Spleen (tissue), 11 donors: ENCODE measurements around the gene RGL1. TPM values are rescaled to one million over a fixed set of nuclear protein-coding genes. Genes with fewer than 3 reads are reported as not detected.
"Not testable (repeated sequence)": the region's sequence is repeated elsewhere in the genome, so short reads cannot be mapped to it uniquely, and the experiment has no call there.

Experiments used
- DNase-seq: peaks from one replicate; pipeline ENCODE4 v3.0.0-alpha.2; 2020
- H3K27ac ChIP-seq, 8 donors: fragments of 200-600 bp; sonication (generic) in 7 of 8; 1 replicate in 4 of 8; 2 replicates in 4 of 8; pipeline versions ENCODE4 v1.5.0 to v1.8.0; 2016 to 2021; ENCODE audit warnings: inconsistent platforms in 4 of 8, mild to moderate bottlenecking in 4 of 8, moderate library complexity in 1 of 8
- H3K27me3 ChIP-seq, 7 donors: fragments of 200-600 bp; sonication (generic) in 6 of 7; replicated peaks in 1 of 7; 1 replicate in 4 of 7; 2 replicates in 3 of 7; pipeline versions ENCODE4 v1.5.0 to v1.8.0; 2016 to 2021; ENCODE audit warnings: inconsistent platforms in 3 of 7, mild to moderate bottlenecking in 1 of 7
- H3K36me3 ChIP-seq, 6 donors: fragments of 200-600 bp; sonication (generic) in 5 of 6; 1 replicate in 4 of 6; 2 replicates in 2 of 6; pipeline versions ENCODE4 v1.5.0 to v1.8.0; 2016 to 2021; ENCODE audit warnings: inconsistent platforms in 2 of 6
- H3K4me1 ChIP-seq, 6 donors: fragments of 200-600 bp; sonication (generic) in 5 of 6; 1 replicate in 3 of 6; 2 replicates in 3 of 6; pipeline versions ENCODE4 v1.5.0 to v1.8.0; 2016 to 2021; ENCODE audit warnings: inconsistent platforms in 3 of 6
- H3K4me3 ChIP-seq, 8 donors: fragments of 200-600 bp; sonication (generic) in 7 of 8; 1 replicate in 4 of 8; 2 replicates in 4 of 8; pipeline versions ENCODE4 v1.5.0 to v1.8.0; 2016 to 2021; ENCODE audit warnings: inconsistent platforms in 4 of 8, mild to moderate bottlenecking in 4 of 8, moderate library complexity in 2 of 8
- H3K9me3 ChIP-seq, 8 donors: fragments of 200-600 bp; sonication (generic) in 7 of 8; 1 replicate in 4 of 8; 2 replicates in 4 of 8; pipeline versions ENCODE4 v1.5.0 to v1.8.0; 2016 to 2021; ENCODE audit warnings: inconsistent platforms in 4 of 8
- POLR2A ChIP-seq, 3 donors: fragments of 450-650 bp; IDR thresholded peaks; one replicate each; pipeline ENCODE4 v1.5.1; 2017; ENCODE audit warnings: antibody characterized with exemption in 3 of 3, mild to moderate bottlenecking in 1 of 3
- POLR2AphosphoS5 ChIP-seq, 3 donors: sonication (generic); formaldehyde crosslinking; IDR thresholded peaks; one replicate each; pipeline ENCODE4 v1.5.1; 2017; ENCODE audit warnings: antibody characterized with exemption in 3 of 3
- WGBS, 5 donors: extraction: QIAGEN DNeasy Blood & Tissue Kit in 3 of 5; methylation state at CpG; one replicate each; pipeline versions ENCODE4 v1.1.5 to v1.1.7; 2013 to 2018; 5-methylcytosine and 5-hydroxymethylcytosine counted together
- intact Hi-C: fragments of 100-400 bp; cut with DNase I; formaldehyde crosslinking; loops from one replicate; pipeline ENCODE4 v1.15.0; 2023; ENCODE audit warnings: low total_unique reads
- polyA plus RNA-seq, 3 donors: library from polyadenylated mRNA; stranded (reverse); fragments of 200-250 nt; gene quantifications; one replicate each; pipeline ENCODE4 v1.2.1, GENCODE V29; 2013
- total RNA-seq, 7 donors: library from RNA; depleted of rRNA in 3 of 7; stranded (reverse); fragments of >200 nt in 3 of 7; fragmentation: NEBNext Ultra II Directional in 4 of 7; extraction: Animal tissue kit (Norgen Biotek cat#: 25700) in 4 of 7; gene quantifications; one replicate each; pipeline versions ENCODE4 v1.1.0 to v1.2.1, GENCODE V29; 2016 to 2021
- TF ChIP-seq, protein P1 (sequence below), 11 experiments: fragments of 200-600 bp in 7 of 11; fragments of 450-650 bp in 4 of 11; sonication (generic) in 4 of 11; IDR thresholded peaks in 8 of 11; conservative IDR thresholded peaks in 3 of 11; 1 replicate in 7 of 11; 2 replicates in 4 of 11; pipeline versions ENCODE4 v1.4.0 to v1.8.0; 2016 to 2021; ENCODE audit warnings: antibody characterized with exemption in 11 of 11, inconsistent platforms in 4 of 11, mild to moderate bottlenecking in 1 of 11
- donor health status: healthy with polysubstance abuse.
- donor health status: DM: no; HTN: no; CAD: no; lungs with moderate emphysema.
- donor health status: DM: no; HTN: no; CAD: no.
- donor health status: Bipolar disorder and iron deficiency.
- donor health status: healthy.
- donor health status: DM: no; HTN: no; CAD: no.
- donor health status: DM: yes; HTN: yes; CAD: no.

Gene RGL1
- total and polyA plus RNA-seq, 10 donors, result 14.3 to 126 (median 71.4) TPM

GRCh38 chr1:183758913-183759312 lies 46.0 kb upstream of the RGL1 start:
- 65 to 87% (median 80%) methylated on average over 3 of the region's 3 CpGs for whole genome bisulfite sequencing, 5 donors
- Histone ChIP-seq H3K27ac (no peak overlapping the region), H3K4me1 (no peaks in the 10 kb centered on the region), H3K27me3 (no peaks in the 10 kb centered on the region), H3K36me3 (no peaks in the 10 kb centered on the region), H3K9me3 (peaks cover 2 to 20% (median 14%) of the 10 kb centered on the region in 8 donors), H3K4me3 (no peak overlapping the region)
- TF ChIP-seq POLR2A (IDR thresholded peaks at IDR 0.05) (no peak), POLR2AphosphoS5 (IDR thresholded peaks at IDR 0.05) (no peak)
- TF ChIP-seq, protein P1, sequence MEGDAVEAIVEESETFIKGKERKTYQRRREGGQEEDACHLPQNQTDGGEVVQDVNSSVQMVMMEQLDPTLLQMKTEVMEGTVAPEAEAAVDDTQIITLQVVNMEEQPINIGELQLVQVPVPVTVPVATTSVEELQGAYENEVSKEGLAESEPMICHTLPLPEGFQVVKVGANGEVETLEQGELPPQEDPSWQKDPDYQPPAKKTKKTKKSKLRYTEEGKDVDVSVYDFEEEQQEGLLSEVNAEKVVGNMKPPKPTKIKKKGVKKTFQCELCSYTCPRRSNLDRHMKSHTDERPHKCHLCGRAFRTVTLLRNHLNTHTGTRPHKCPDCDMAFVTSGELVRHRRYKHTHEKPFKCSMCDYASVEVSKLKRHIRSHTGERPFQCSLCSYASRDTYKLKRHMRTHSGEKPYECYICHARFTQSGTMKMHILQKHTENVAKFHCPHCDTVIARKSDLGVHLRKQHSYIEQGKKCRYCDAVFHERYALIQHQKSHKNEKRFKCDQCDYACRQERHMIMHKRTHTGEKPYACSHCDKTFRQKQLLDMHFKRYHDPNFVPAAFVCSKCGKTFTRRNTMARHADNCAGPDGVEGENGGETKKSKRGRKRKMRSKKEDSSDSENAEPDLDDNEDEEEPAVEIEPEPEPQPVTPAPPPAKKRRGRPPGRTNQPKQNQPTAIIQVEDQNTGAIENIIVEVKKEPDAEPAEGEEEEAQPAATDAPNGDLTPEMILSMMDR (IDR thresholded peaks at IDR 0.05 in 8 of 11, conservative IDR thresholded peaks at IDR 0.05 in 3 of 11), result no peak
- intact Hi-C loops, result no loop called here
- no peak for DNase-seq

GRCh38 chr1:183760661-183761060 lies 44.3 kb upstream of the RGL1 start:
- 76 to 89% (median 84%) methylated on average over 2 of the region's 2 CpGs for WGBS, 5 donors
- intact Hi-C loops, result no loop called here
- no peaks in the 10 kb centered on the region for H3K27me3 ChIP-seq
- peaks cover 3 to 38% (median 32%) of the 10 kb centered on the region in 8 donors for H3K9me3 ChIP-seq
- no peak for DNase-seq
- H3K4me1 ChIP-seq, result no peaks in the 10 kb centered on the region
- H3K4me3 ChIP-seq, result no peak overlapping the region
- no peak overlapping the region for H3K27ac ChIP-seq
- no peaks in the 10 kb centered on the region for H3K36me3 ChIP-seq
- TF ChIP-seq, protein P1 (IDR thresholded peaks at IDR 0.05 in 8 of 11, conservative IDR thresholded peaks at IDR 0.05 in 3 of 11), result no peak
- TF ChIP-seq POLR2AphosphoS5 (IDR thresholded peaks at IDR 0.05) (no peak), POLR2A (IDR thresholded peaks at IDR 0.05) (no peak)

DNA sequence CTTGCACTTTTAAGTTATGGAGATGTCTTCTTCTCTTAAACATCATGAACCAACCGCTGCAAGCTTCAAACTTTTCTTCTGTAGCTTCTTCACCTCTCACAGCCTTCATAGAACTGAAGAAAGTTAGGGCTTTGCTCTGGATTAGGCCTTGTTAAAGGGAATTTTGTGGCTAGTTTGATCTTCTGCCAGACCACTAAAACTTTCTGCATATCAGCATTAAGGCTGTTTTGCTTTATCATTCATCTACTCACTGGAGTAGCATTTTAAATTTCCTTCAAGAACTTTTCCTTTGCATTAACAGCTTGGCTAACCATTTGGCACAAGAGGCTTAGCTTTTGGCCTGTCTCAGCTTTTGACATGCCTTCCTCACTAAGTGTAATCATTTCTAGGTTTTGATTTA lies 43.0 kb upstream of the RGL1 start:
- 72 to 100% (median 89%) methylated on average over 1 of the region's 1 CpG for WGBS, 5 donors
- H3K9me3 ChIP-seq, result peaks cover 3 to 39% (median 33%) of the 10 kb centered on the region in 8 donors

GRCh38 chr1:183762856-183763255 lies 42.1 kb upstream of the RGL1 start:
- H3K4me1 ChIP-seq, intact Hi-C loops, H3K27me3 ChIP-seq, H3K4me3 ChIP-seq, H3K27ac ChIP-seq, H3K36me3 ChIP-seq, DNase-seq: not testable (repeated sequence)
- peaks cover 3 to 39% (median 33%) of the 10 kb centered on the region in 8 donors for H3K9me3 ChIP-seq

More for the DNA sequence above, 43.0 kb upstream of the RGL1 start:
- intact Hi-C loops, result no loop called here
- DNase-seq, result no peak
- H3K27ac ChIP-seq, result no peak overlapping the region
- TF ChIP-seq POLR2A (IDR thresholded peaks at IDR 0.05) (no peak), POLR2AphosphoS5 (IDR thresholded peaks at IDR 0.05) (no peak)
- TF ChIP-seq, protein P1 (IDR thresholded peaks at IDR 0.05 in 8 of 11, conservative IDR thresholded peaks at IDR 0.05 in 3 of 11), result no peak
- H3K36me3 ChIP-seq, result no peaks in the 10 kb centered on the region
- no peaks in the 10 kb centered on the region for H3K4me1 ChIP-seq
- H3K27me3 ChIP-seq, result no peaks in the 10 kb centered on the region
- H3K4me3 ChIP-seq, result no peak overlapping the region

- H3K27me3 ChIP-seq, result no peaks in the 10 kb centered on the region
- H3K4me3 ChIP-seq, result no peak overlapping the region
- DNase-seq, result no peak
- no peaks in the 10 kb centered on the region for H3K36me3 ChIP-seq
- intact Hi-C loops, result no loop called here
- TF ChIP-seq, protein P1 (IDR thresholded peaks at IDR 0.05 in 8 of 11, conservative IDR thresholded peaks at IDR 0.05 in 3 of 11), result no peak
- TF ChIP-seq POLR2A (IDR thresholded peaks at IDR 0.05) (no peak), POLR2AphosphoS5 (IDR thresholded peaks at IDR 0.05) (no peak)
- no peaks in the 10 kb centered on the region for H3K4me1 ChIP-seq
- H3K9me3 ChIP-seq, result peaks cover 3 to 44% (median 42%) of the 10 kb centered on the region in 8 donors
- no peak overlapping the region for H3K27ac ChIP-seq
Measured at GRCh38 chr1:183764981-183765380, 39.9 kb upstream of the RGL1 start.
